Nephron (organoid): ENCODE data around the gene SYNPR.

Experiments
- H3K27ac Mint-ChIP-seq, 3 experiments: 2 replicates each; pipeline ENCODE4 v1.8.0; 2020; ENCODE audit warnings: mixed read lengths in 3 of 3, mild to moderate bottlenecking in 2 of 3, moderate library complexity in 1 of 3
- H3K27me3 Mint-ChIP-seq: 2 replicates; pipeline ENCODE4 v1.8.0; 2021; ENCODE audit warnings: low read depth, mild to moderate bottlenecking, moderate library complexity, mixed read lengths
- H3K36me3 Mint-ChIP-seq: 2 replicates; pipeline ENCODE4 v1.8.0; 2020; ENCODE audit warnings: low read depth, mixed read lengths
- H3K4me1 Mint-ChIP-seq: 2 replicates; pipeline ENCODE4 v1.8.0; 2020; ENCODE audit warnings: mixed read lengths
- H3K4me3 Mint-ChIP-seq, 3 experiments: 2 replicates each; pipeline ENCODE4 v1.8.0; 2020; ENCODE audit warnings: mild to moderate bottlenecking in 3 of 3, mixed read lengths in 3 of 3, moderate library complexity in 2 of 3
- H3K9me3 Mint-ChIP-seq: 2 replicates; pipeline ENCODE4 v1.8.0; 2020; ENCODE audit warnings: mixed read lengths
- CTCF ChIP-seq, 3 experiments: fragments of 200-600 bp; sonication (generic); IDR thresholded peaks; one replicate each; pipeline ENCODE4 v1.5.0; 2021; ENCODE audit warnings: antibody characterized with exemption in 3 of 3; ENCODE audit not compliant: unreplicated experiment in 3 of 3

Gene SYNPR

GRCh38 chr3:63441262-63441661 lies 163.2 kb downstream of the SYNPR start:
- H3K4me1 Mint-ChIP-seq, result no peaks in the 10 kb centered on the region
- H3K9me3 Mint-ChIP-seq, result no peaks in the 10 kb centered on the region
- H3K4me3 Mint-ChIP-seq, result no peak overlapping the region
- no peaks in the 10 kb centered on the region for H3K36me3 Mint-ChIP-seq
- TF ChIP-seq CTCF (IDR thresholded peaks at IDR 0.05; ENCODE audit: unreplicated experiment in 3 of 3), result no peak
- H3K27ac Mint-ChIP-seq, result no peak overlapping the region
- H3K27me3 Mint-ChIP-seq, result peaks cover 22% of the 10 kb centered on the region

GRCh38 chr3:63442918-63443317 lies 164.8 kb downstream of the SYNPR start:
- H3K4me3 Mint-ChIP-seq, result no peak overlapping the region

GRCh38 chr3:63450023-63450422 lies 171.9 kb downstream of the SYNPR start:
- Mint-ChIP-seq H3K36me3 (no peaks in the 10 kb centered on the region), H3K27ac (no peak overlapping the region), H3K9me3 (no peaks in the 10 kb centered on the region), H3K27me3 (no peaks in the 10 kb centered on the region), H3K4me3 (no peak overlapping the region), H3K4me1 (no peaks in the 10 kb centered on the region)
- no peak for TF ChIP-seq CTCF (IDR thresholded peaks at IDR 0.05; ENCODE audit: unreplicated experiment in 3 of 3)

More at GRCh38 chr3:63442918-63443317, 164.8 kb downstream of the SYNPR start:
- Mint-ChIP-seq H3K27ac (no peak overlapping the region), H3K36me3 (no peaks in the 10 kb centered on the region), H3K4me1 (no peaks in the 10 kb centered on the region), H3K27me3 (peaks cover 22% of the 10 kb centered on the region), H3K9me3 (no peaks in the 10 kb centered on the region)
- no peak for TF ChIP-seq CTCF (IDR thresholded peaks at IDR 0.05; ENCODE audit: unreplicated experiment in 3 of 3)

DNA sequence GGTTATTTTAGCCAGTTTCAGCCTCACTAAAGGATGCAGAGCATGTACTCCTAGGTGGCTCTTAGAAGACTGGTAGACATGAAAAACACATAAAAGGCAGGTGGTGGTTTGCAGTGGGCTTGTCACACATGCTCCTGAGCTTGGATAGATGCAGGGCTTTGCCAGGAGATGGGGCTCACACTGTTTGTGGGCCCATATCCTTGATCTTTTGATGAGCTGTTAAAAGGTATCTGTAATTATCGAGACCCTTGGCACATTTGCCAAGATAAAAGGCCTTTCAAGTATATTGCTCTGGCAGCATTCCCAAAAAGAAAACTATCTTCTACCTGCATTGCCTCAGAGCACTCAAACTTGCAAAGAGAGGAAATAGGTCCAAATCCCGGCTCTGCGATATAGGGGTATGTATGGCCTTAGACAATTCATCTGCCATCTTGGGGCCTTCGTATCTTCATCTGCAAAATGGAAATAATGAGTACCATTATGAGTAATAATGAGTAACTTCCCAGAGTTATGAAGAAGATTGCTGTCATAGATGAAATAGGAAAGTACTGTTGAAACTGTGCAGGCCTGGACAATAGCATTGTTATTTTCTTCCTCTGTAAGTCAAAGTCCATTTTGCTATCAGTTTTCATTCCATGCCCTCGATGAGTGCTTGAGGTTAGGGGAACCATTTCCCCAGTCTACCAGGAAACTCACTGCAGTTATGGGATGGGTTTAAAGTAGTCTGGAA lies 172.7 kb downstream of the SYNPR start:
- no peaks in the 10 kb centered on the region for H3K36me3 Mint-ChIP-seq
- H3K27me3 Mint-ChIP-seq, result no peaks in the 10 kb centered on the region
- H3K4me1 Mint-ChIP-seq, result no peaks in the 10 kb centered on the region
- TF ChIP-seq CTCF (IDR thresholded peaks at IDR 0.05; ENCODE audit: unreplicated experiment in 3 of 3), result no peak
- H3K4me3 Mint-ChIP-seq, result no peak overlapping the region
- H3K9me3 Mint-ChIP-seq, result no peaks in the 10 kb centered on the region
- no peak overlapping the region for H3K27ac Mint-ChIP-seq

DNA sequence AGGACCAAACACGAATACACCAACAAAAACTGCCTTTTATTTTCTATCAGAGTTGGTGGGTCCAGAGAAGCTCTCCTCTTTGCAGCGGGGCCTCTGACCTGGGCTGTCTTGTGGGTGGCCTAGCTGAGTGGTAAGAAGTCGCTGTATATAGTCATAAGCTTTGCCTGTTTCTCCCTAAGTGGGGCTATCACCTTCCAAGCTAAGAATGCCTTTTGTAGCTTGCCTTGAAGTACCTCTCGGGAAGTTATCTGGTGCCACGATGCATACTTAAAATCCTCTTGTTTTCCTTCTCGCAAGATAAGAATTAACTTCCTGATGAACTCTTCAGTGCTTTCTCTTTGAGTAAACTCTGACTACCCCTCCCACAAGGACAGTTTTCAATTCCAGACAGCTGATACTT lies 178.8 kb downstream of the SYNPR start:
- Mint-ChIP-seq H3K9me3 (no peaks in the 10 kb centered on the region), H3K36me3 (no peaks in the 10 kb centered on the region), H3K4me1 (no peaks in the 10 kb centered on the region), H3K4me3 (no peak overlapping the region), H3K27me3 (peaks cover 6% of the 10 kb centered on the region), H3K27ac (no peak overlapping the region)
- TF ChIP-seq CTCF (IDR thresholded peaks at IDR 0.05; ENCODE audit: unreplicated experiment in 3 of 3), result no peak

- TF ChIP-seq CTCF (IDR thresholded peaks at IDR 0.05; ENCODE audit: unreplicated experiment in 3 of 3), result no peak
- no peaks in the 10 kb centered on the region for H3K4me1 Mint-ChIP-seq
- H3K27me3 Mint-ChIP-seq, result peaks cover 6% of the 10 kb centered on the region
- no peaks in the 10 kb centered on the region for H3K36me3 Mint-ChIP-seq
- no peaks in the 10 kb centered on the region for H3K9me3 Mint-ChIP-seq
- H3K27ac Mint-ChIP-seq, result no peak overlapping the region
- no peak overlapping the region for H3K4me3 Mint-ChIP-seq
Measured at GRCh38 chr3:63458405-63458804, 180.3 kb downstream of the SYNPR start.
